GM12878 (cell line): ENCODE results near the gene UBE3D. TPM values are rescaled to one million over a fixed set of nuclear protein-coding genes. Genes with fewer than 3 reads are reported as not detected.

Source experiments
- ATAC-seq: fragments of 200-7000 bp; cut with Tn5 transposase; 3 replicates; pipeline ENCODE4 v1.9.1; 2020; ENCODE audit warnings: mild to moderate bottlenecking, moderate library complexity
- BruUV-seq: library from RNA; stranded (reverse); fragments of 400-500 nt; replicated peaks from 2 replicates; lab custom pipeline; 2021; lab: Mats Ljungman, UMichigan
- CTCF ChIA-PET: fragments of 300-600 bp; sonication (Branson Sonifier 250); formaldehyde crosslinking; extraction: SDS; loops from one replicate; lab custom pipeline; 2021; ENCODE audit warnings: inconsistent platforms; lab: Yijun Ruan, JAX
- POLR2A ChIA-PET: fragments of 350-600 bp; formaldehyde crosslinking; extraction: SDS; loops from one replicate; lab custom pipeline; 2021; ENCODE audit warnings: inconsistent platforms; lab: Charles Lee
- RAD21 ChIA-PET: fragments of 300-600 bp; sonication (Branson Sonifier 250); formaldehyde crosslinking; loops from one replicate; lab custom pipeline; 2023; ENCODE audit warnings: antibody characterized with exemption; ENCODE audit not compliant: unreplicated experiment; lab: Charles Lee
- SMC1A ChIA-PET: fragments of 300-600 bp; sonication (Branson Sonifier 250); formaldehyde crosslinking; loops from one replicate; lab custom pipeline; 2023; ENCODE audit not compliant: unreplicated experiment, uncharacterized antibody; lab: Charles Lee
- DNase-seq: peaks from one replicate; pipeline ENCODE4 v3.0.0-alpha.2; 2011; ENCODE audit warnings: low read depth, low spot score
- FAIRE-seq: peaks from 3 replicates; lab custom pipeline; 2011; peaks lifted over from hg19 to GRCh38; lab: Jason Lieb, UNC
- H2AFZ ChIP-seq: 2 replicates; pipeline ENCODE4 v1.6.0; 2011; ENCODE audit warnings: low read depth, low read length, control low read depth; ENCODE audit not compliant: control insufficient read depth
- H3K27ac ChIP-seq: 2 replicates; pipeline ENCODE4 v1.5.1; 2011; ENCODE audit warnings: control low read depth; ENCODE audit not compliant: control insufficient read depth, insufficient read depth
- H3K27me3 ChIP-seq, 2 experiments: replicated peaks in 1 of 2; 2 replicates each; pipeline versions ENCODE4 v1.6.0 to v1.6.1; 2011; ENCODE audit warnings: low read length in 1 of 2; ENCODE audit not compliant: control insufficient read depth in 2 of 2, insufficient read depth in 2 of 2
- H3K36me3 ChIP-seq, 2 experiments: 2 replicates each; pipeline ENCODE4 v1.5.1; 2011; ENCODE audit warnings: low read length in 1 of 2; ENCODE audit not compliant: control insufficient read depth in 2 of 2, insufficient read depth in 2 of 2
- H3K4me1 ChIP-seq: 2 replicates; pipeline ENCODE4 v1.6.1; 2011; ENCODE audit warnings: mild to moderate bottlenecking, low read length, moderate library complexity, mixed read lengths; ENCODE audit not compliant: control insufficient read depth, insufficient read depth
- H3K4me2 ChIP-seq: 2 replicates; pipeline ENCODE4 v1.6.0; 2011; ENCODE audit warnings: control low read depth; ENCODE audit not compliant: control insufficient read depth, insufficient read depth
- H3K4me3 ChIP-seq: fragments of 200-600 bp; sonication (generic); 2 replicates; pipeline ENCODE4 v1.5.1; 2016
- H3K79me2 ChIP-seq: 2 replicates; pipeline ENCODE4 v1.6.0; 2011; ENCODE audit warnings: low read length; ENCODE audit not compliant: control insufficient read depth, insufficient read depth
- H3K9ac ChIP-seq: 2 replicates; pipeline ENCODE4 v1.8.0; 2011; ENCODE audit warnings: low read length, control low read depth, mixed read lengths; ENCODE audit not compliant: control insufficient read depth, insufficient read depth
- H3K9me3 ChIP-seq: replicated peaks from 3 replicates; pipeline ENCODE4 v1.5.1; 2011; ENCODE audit warnings: mild to moderate bottlenecking, low read length; ENCODE audit not compliant: control insufficient read depth, insufficient read depth
- H4K20me1 ChIP-seq: 2 replicates; pipeline ENCODE4 v1.6.0; 2011; ENCODE audit not compliant: control insufficient read depth, insufficient read depth
- BCL3 ChIP-seq: IDR thresholded peaks from 2 replicates; pipeline ENCODE4 v1.6.1; 2011; ENCODE audit warnings: borderline replicate concordance, low read depth, mild to moderate bottlenecking, moderate library complexity, low read length; ENCODE audit not compliant: insufficient read depth, poor library complexity, severe bottlenecking
- CREB1 ChIP-seq: IDR thresholded peaks from 2 replicates; pipeline ENCODE4 v1.6.1; 2012; ENCODE audit warnings: low read depth, mild to moderate bottlenecking, inconsistent platforms
- EGR1 ChIP-seq, 2 experiments: IDR thresholded peaks; 1 replicate in 1 of 2; 2 replicates in 1 of 2; pipeline ENCODE4 v1.6.1; 2011 to 2012; ENCODE audit warnings: low read depth in 2 of 2, low read length in 2 of 2, borderline replicate concordance in 1 of 2, mild to moderate bottlenecking in 1 of 2, moderate library complexity in 1 of 2
- ESRRA ChIP-seq: IDR thresholded peaks from 2 replicates; pipeline ENCODE4 v1.6.1; 2012; ENCODE audit warnings: mild to moderate bottlenecking, low read length, improper control_type of control experiment
- NFYB ChIP-seq: IDR thresholded peaks from 2 replicates; pipeline ENCODE4 v1.6.1; 2011; ENCODE audit warnings: low read depth, mild to moderate bottlenecking, low read length, improper control_type of control experiment, moderate library complexity; ENCODE audit not compliant: insufficient read depth
- NR2F1 ChIP-seq: fragments of 450-650 bp; conservative IDR thresholded peaks from 2 replicates; pipeline ENCODE4 v1.6.1; 2017; ENCODE audit warnings: mild to moderate bottlenecking
- POLR2AphosphoS5 ChIP-seq: IDR thresholded peaks from 2 replicates; pipeline ENCODE4 v1.6.1; 2011; ENCODE audit warnings: mild to moderate bottlenecking, low read length, inconsistent platforms
- RBBP5 ChIP-seq: fragments of 200-600 bp; sonication (generic); conservative IDR thresholded peaks from 2 replicates; pipeline ENCODE4 v1.6.1; 2016
- REST ChIP-seq: IDR thresholded peaks from 2 replicates; pipeline ENCODE4 v1.6.1; 2012; ENCODE audit warnings: mild to moderate bottlenecking, low read depth, low read length
- YBX1 ChIP-seq: fragments of 450-650 bp; IDR thresholded peaks from 2 replicates; pipeline ENCODE4 v1.6.1; 2016; ENCODE audit warnings: antibody characterized with exemption
- ZNF687 ChIP-seq: fragments of 450-650 bp; IDR thresholded peaks from 2 replicates; pipeline ENCODE4 v1.6.1; 2017; ENCODE audit warnings: mild to moderate bottlenecking, moderate library complexity
- WGBS: methylation state at CpG from one replicate; pipeline ENCODE4 v1.1.6; 2016; ENCODE audit warnings: low lambda C conversion rate; ENCODE audit not compliant: insufficient replicate concordance, insufficient coverage; ENCODE audit errors: missing lambda C conversion rate; 5-methylcytosine and 5-hydroxymethylcytosine counted together
- in situ Hi-C: fragments of 300-500 bp; cut with MboI; formaldehyde crosslinking; loops from 9 replicates; pipeline ENCODE4 v1.14.3; 2018; ENCODE audit warnings: mixed read lengths
- intact Hi-C: fragments of 100-400 bp; cut with micrococcal nuclease; formaldehyde crosslinking; loops from one replicate; pipeline ENCODE4 v1.14.2; 2022; ENCODE audit not compliant: unreplicated experiment
- polyA plus RNA-seq, 11 experiments: library from polyadenylated mRNA; depleted of rRNA in 4 of 11; unstranded in 6 of 11; stranded (reverse) in 5 of 11; fragments of >200 nt; fragmentation: Nextera tagmentation in 4 of 11; fragmentation: Illumina TruSeq in 1 of 11; extraction: Ambion mirVana in 4 of 11; extraction: Trizol in 1 of 11; gene quantifications; 1 replicate in 1 of 11; 2 replicates in 10 of 11; pipeline versions ENCODE4 v1.2.1 to v1.2.3, GENCODE V29; 2011 to 2016; ENCODE audit warnings: inconsistent platforms in 2 of 11, missing spikeins in 2 of 11, low read depth in 1 of 11
- total RNA-seq, 4 experiments: library from RNA; depleted of rRNA in 3 of 4; stranded (reverse); fragments of >200 nt in 3 of 4; fragmentation: Illumina TruSeq in 1 of 4; extraction: Trizol in 1 of 4; gene quantifications; 2 replicates each; pipeline versions ENCODE4 v1.2.1 to v1.2.3, GENCODE V29; 2013 to 2021

UBE3D gene
- total and polyA plus RNA-seq, 10 of the 15 experiments (the other 5 are each of a cell fraction or from before 2014, with no cell fraction given), result 4.3 to 9.0 (median 7.5) TPM

DNA sequence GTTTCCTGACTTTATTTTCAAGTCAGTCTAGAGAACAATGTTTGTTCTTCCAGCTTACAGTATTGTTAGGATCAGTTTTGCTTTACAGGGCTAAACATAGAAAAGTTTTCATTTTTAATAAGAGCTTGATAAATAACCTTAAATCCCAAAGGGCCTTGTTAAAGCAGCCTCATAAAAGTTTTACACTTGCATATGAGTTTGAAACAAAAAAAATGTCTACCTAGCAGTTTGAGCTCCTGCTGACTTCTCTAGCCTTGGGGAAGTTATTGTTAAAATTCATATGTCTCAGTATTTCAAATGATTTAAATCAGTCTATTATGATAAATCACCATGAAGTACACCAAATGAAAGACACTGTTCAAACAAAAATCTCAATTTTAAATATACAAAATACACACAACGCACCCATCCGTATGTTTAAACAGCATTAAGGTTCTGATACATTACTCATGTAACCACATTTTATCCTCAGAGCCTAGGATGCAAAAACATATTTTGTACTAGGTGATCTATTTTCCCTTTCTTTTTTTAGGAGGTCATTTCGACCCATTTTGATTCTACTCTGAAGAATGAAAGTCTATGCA lies 87.2 kb downstream of the UBE3D start:
- ATAC-seq (no peak), DNase-seq (no peak), FAIRE-seq (no peak)
- in situ Hi-C loops (no loop called here), intact Hi-C loops (no loop called here)
- ChIA-PET CTCF (interaction anchor here (0.6 kb wide), 1 partner anchor 53 kb away, joined by 3 read pairs; no protein-coding TSS in a partner anchor), POLR2A (no interaction called here), SMC1A (no interaction called here), RAD21 (no interaction called here)
- no peak for TF ChIP-seq YBX1
- TF ChIP-seq REST, result no peak
- no peak for TF ChIP-seq EGR1 (IDR thresholded peaks at IDR 0.05; ENCODE audit: borderline replicate concordance in 1 of 2, low read depth in 2 of 2, low read length in 2 of 2)
- TF ChIP-seq ESRRA, result no peak
- no peak for TF ChIP-seq NR2F1
- no peak for TF ChIP-seq NFYB
- TF ChIP-seq RBBP5, result no peak
- TF ChIP-seq BCL3, result no peak
- no peak for TF ChIP-seq ZNF687
- TF ChIP-seq POLR2AphosphoS5, result no peak
- TF ChIP-seq CREB1, result no peak
- H3K9me3 ChIP-seq, result no peaks in the 10 kb centered on the region
- no peak overlapping the region for H3K4me2 ChIP-seq
- no peaks in the 10 kb centered on the region for H3K36me3 ChIP-seq
- H3K9ac ChIP-seq, result no peak overlapping the region
- H3K27me3 ChIP-seq, result no peaks in the 10 kb centered on the region
- H3K27ac ChIP-seq, result no peak overlapping the region
- no peaks in the 10 kb centered on the region for H3K79me2 ChIP-seq
- H2AFZ ChIP-seq, result no peak overlapping the region
- 97% methylated on average over 3 of the region's 3 CpGs for WGBS
- no TSS peak for BruUV-seq
- H3K4me3 ChIP-seq, result no peak overlapping the region
- H3K4me1 ChIP-seq, result no peaks in the 10 kb centered on the region
- no peaks in the 10 kb centered on the region for H4K20me1 ChIP-seq
